GM10248 (cell line): ENCODE measurements around the gene PRRC2B.

Experiments used
- CTCF ChIA-PET: fragments of 300-600 bp; sonication (Branson Sonifier 250); formaldehyde crosslinking; extraction: SDS; loops from one replicate; lab custom pipeline; 2021; ENCODE audit warnings: antibody characterized with exemption; lab: Yijun Ruan, JAX
- POLR2A ChIA-PET: fragments of 350-650 bp; sonication (Branson Sonifier 250); formaldehyde crosslinking; extraction: SDS; loops from one replicate; lab custom pipeline; 2020; ENCODE audit warnings: antibody characterized with exemption; lab: Yijun Ruan, JAX
- DNase-seq: peaks from one replicate; pipeline ENCODE4 v3.0.0; 2012; ENCODE audit errors: extremely low spot score
- CTCF ChIP-seq: IDR thresholded peaks from 2 replicates; pipeline ENCODE4 v1.5.1; 2012; ENCODE audit warnings: mild to moderate bottlenecking, low read depth; ENCODE audit errors: extremely low read depth, missing control alignments, control extremely low read depth

PRRC2B gene

GRCh38 chr9:131422241-131422792, 28.4 kb downstream of the PRRC2B start:
- POLR2A ChIA-PET = no interaction called here
- DNase-seq = no peak
- TF ChIP-seq CTCF = no peak
- CTCF ChIA-PET = interaction anchor here (0.8 kb wide), 1 partner anchor 10 kb away, joined by 3 read pairs; no protein-coding TSS in a partner anchor

- no peak for TF ChIP-seq CTCF
Measured at GRCh38 chr9:131423171-131423581, 29.3 kb downstream of the PRRC2B start.

GRCh38 chr9:131426545-131426944, 32.7 kb downstream of the PRRC2B start:
- TF ChIP-seq CTCF = no peak
- no peak for DNase-seq
- ChIA-PET POLR2A (no interaction called here), CTCF (interaction anchor here (1.3 kb wide), 1 partner anchor 11 kb away, joined by 5 read pairs; no protein-coding TSS in a partner anchor)

More at GRCh38 chr9:131423171-131423581, 29.3 kb downstream of the PRRC2B start:
- no peak for DNase-seq
- CTCF ChIA-PET = interaction anchor here (0.8 to 1.1 kb wide), 2 partner anchors 11 to 36 kb away, joined by 3 read pairs; no protein-coding TSS in a partner anchor
- POLR2A ChIA-PET = interaction anchor here (0.5 kb wide), 1 partner anchor 109 kb away, joined by 3 read pairs; no protein-coding TSS in a partner anchor

- no peak for DNase-seq
- ChIA-PET CTCF (interaction anchor here (1.6 kb wide), 1 partner anchor 13 kb away, joined by 5 read pairs; no protein-coding TSS in a partner anchor), POLR2A (no interaction called here)
- TF ChIP-seq CTCF = no peak
Measured at GRCh38 chr9:131429121-131430012, 35.5 kb downstream of the PRRC2B start.

GRCh38 chr9:131432050-131432449, 38.2 kb downstream of the PRRC2B start:
- POLR2A ChIA-PET = no interaction called here
- CTCF ChIA-PET = interaction anchor here (1.0 to 1.7 kb wide), 3 partner anchors 16 to 96 kb away, joined by 3 read pairs; no protein-coding TSS in a partner anchor
- TF ChIP-seq CTCF = no peak
- DNase-seq = no peak

- ChIA-PET CTCF (interaction anchor here (1.0 to 1.7 kb wide), 3 partner anchors 15 to 96 kb away, joined by 3 read pairs; no protein-coding TSS in a partner anchor), POLR2A (no interaction called here)
- TF ChIP-seq CTCF = no peak
- DNase-seq = no peak
Measured at GRCh38 chr9:131432597-131433301, 38.9 kb downstream of the PRRC2B start.
